ENCODE measurements around the gene NETO2. TPM values are rescaled to one million over a fixed set of nuclear protein-coding genes. Genes with fewer than 3 reads are reported as not detected.

Gene NETO2
- total RNA-seq, 4 donors from 2014 or later = 0.83 to 2.5 (median 1.4) TPM

Other genes starting within 250 kb of the NETO2 start
- gene DNAJA2, start 170.3 kb downstream of the NETO2 start, total RNA-seq = 10 to 100 TPM; 48.4 to 68.2 (median 56.0) TPM

Data from esophagus muscularis mucosa (tissue), 4 donors.